OCI-LY1 (cell line): ENCODE data around the gene AACS.

Experiments used
- CTCF ChIP-seq: fragments of 200-600 bp; sonication (generic), shearing (Covaris generic); IDR thresholded peaks from 2 replicates; pipeline ENCODE4 v1.5.1; 2017; ENCODE audit warnings: mild to moderate bottlenecking, antibody characterized with exemption, low read length, moderate library complexity, mixed read lengths
- EZH2 ChIP-seq: fragments of 200-600 bp; sonication (generic), shearing (Covaris generic); IDR thresholded peaks from 2 replicates; pipeline ENCODE4 v1.8.0; 2017; ENCODE audit warnings: borderline replicate concordance, mixed run types, mild to moderate bottlenecking, antibody characterized with exemption, low read length, moderate library complexity, mixed read lengths

GRCh38 chr12:125053821-125054220 lies 11.4 kb upstream of the AACS start:
- TF ChIP-seq CTCF (no peak), EZH2 (no peak)
